ENCODE results near the gene SMYD4. TPM values are rescaled to one million over a fixed set of nuclear protein-coding genes. Genes with fewer than 3 reads are reported as not detected.
A peak's percentile ranks its signal among the peaks of the same experiment; 100 is the strongest.
"Not testable (repeated sequence)": the region's sequence is repeated elsewhere in the genome, so short reads cannot be mapped to it uniquely, and the experiment has no call there.

SMYD4 gene
- total RNA-seq, 1 donor from 2014 or later, result 4.6 TPM

GRCh38 chr17:1750628-1751027, 79.1 kb downstream of the SMYD4 start:
- no peak for DNase-seq (ENCODE audit: low read depth)
- TF ChIP-seq CTCF (conservative IDR thresholded peaks at IDR 0.05; ENCODE audit: low read depth, low read length), result no peak
- H3K4me3 ChIP-seq (ENCODE audit: low read depth, low read length), result no peak overlapping the region

- H3K4me3 ChIP-seq (ENCODE audit: low read depth, low read length), result no peak overlapping the region
- DNase-seq (ENCODE audit: low read depth), result no peak
- TF ChIP-seq CTCF (conservative IDR thresholded peaks at IDR 0.05; ENCODE audit: low read depth, low read length), result no peak
These were observed 82.6 kb downstream of the SMYD4 start for GRCh38 chr17:1746975-1747543.

DNA sequence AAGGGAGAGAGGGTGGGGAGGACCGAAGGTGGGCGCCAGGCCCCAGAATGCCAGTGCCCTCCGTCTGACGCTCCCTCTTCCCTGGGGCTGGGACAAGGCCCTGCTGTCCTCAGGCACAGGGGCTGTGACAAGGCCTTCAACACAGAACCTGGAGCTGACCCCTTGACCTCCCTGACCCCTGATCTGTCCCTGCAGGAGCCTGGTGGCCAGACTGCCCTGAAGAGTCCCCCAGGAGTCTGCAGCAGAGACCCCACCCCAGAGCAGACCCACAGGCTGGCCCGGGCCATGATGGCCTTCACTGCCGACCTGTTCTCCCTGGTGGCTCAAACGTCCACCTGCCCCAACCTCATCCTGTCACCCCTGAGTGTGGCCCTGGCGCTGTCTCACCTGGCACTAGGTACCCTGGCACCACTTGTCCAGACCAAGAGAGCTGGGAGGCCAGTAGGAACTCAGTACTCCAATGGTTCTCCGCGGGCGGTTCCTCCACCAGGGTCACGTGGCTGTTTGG, 84.1 kb downstream of the SMYD4 start:
- TF ChIP-seq CTCF (conservative IDR thresholded peaks at IDR 0.05; ENCODE audit: low read depth, low read length), result no peak
- H3K4me3 ChIP-seq (ENCODE audit: low read depth, low read length), result no peak overlapping the region
- no peak for DNase-seq (ENCODE audit: low read depth)

DNA sequence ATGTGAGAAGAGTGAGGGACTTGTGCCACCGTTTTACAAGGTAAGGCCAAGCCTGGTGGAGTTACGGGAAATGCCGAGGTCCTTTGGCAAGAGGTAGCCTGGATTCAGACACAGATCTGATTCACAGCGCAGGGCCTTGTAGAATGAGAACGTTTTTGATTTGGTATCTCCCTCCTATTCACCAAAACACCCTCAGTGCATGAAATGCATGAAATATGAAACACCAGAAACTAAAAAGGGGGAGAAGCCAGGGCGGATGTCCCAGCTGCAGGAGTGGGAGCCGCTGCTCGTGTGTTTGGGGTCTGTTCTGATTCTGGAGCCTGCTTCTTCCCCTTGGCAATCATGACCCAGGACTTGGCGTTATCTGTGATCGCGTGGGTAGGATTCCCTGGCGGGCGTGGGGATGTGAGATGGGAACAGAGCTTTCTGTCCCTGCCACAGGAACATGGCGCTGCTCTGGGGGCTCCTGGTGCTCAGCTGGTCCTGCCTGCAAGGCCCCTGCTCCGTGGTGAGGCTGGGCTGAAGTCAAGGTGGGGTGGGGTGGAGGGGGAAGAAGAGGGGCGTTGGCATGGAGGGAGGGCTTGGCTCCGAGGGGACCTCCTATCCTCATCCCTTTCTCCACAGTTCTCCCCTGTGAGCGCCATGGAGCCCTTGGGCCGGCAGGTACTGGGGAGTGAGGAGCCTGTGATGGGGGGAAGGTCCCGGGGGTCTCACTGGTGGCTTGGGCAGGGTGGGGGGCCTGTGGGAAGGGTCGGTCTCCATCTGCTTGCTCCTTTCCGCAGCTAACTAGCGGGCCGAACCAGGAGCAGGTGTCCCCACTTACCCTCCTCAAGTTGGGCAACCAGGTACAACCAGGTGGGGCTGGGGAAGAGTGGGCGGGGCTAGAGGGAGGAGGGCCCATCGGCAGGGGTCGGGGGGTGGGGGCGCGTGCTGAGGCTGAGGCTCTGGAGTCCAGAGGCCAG, 84.9 kb downstream of the SMYD4 start:
- H3K4me3 ChIP-seq (ENCODE audit: low read depth, low read length), result no peak overlapping the region
- no peak for TF ChIP-seq CTCF (conservative IDR thresholded peaks at IDR 0.05; ENCODE audit: low read depth, low read length)
- no peak for DNase-seq (ENCODE audit: low read depth)

- no peak for DNase-seq (ENCODE audit: low read depth)
- TF ChIP-seq CTCF (conservative IDR thresholded peaks at IDR 0.05; ENCODE audit: low read depth, low read length), result no peak
- H3K4me3 ChIP-seq (ENCODE audit: low read depth, low read length), result peak overlapping the region; percentile 8
These were observed 86.6 kb downstream of the SMYD4 start for GRCh38 chr17:1743088-1743439.

GRCh38 chr17:1742371-1743087, 87.2 kb downstream of the SMYD4 start, which contains the start of gene SERPINF2:
TSS of gene SERPINF2 (plus strand) at chr17:1742871. CDS start at chr17:1744996, 2,125 bp downstream.
- no peak for TF ChIP-seq CTCF (conservative IDR thresholded peaks at IDR 0.05; ENCODE audit: low read depth, low read length)
- H3K4me3 ChIP-seq (ENCODE audit: low read depth, low read length), result peak within 1 kb of the TSS; percentile 8
- DNase-seq (ENCODE audit: low read depth), result no peak

- DNase-seq (ENCODE audit: low read depth); H3K4me3 ChIP-seq (ENCODE audit: low read depth, low read length): not testable (repeated sequence)
These were observed 87.8 kb downstream of the SMYD4 start for GRCh38 chr17:1741899-1742298.
